Measurements from ENCODE around the gene GGTLC1. TPM values are rescaled to one million over a fixed set of nuclear protein-coding genes. Genes with fewer than 3 reads are reported as not detected.
"Not testable (repeated sequence)": the region's sequence is repeated elsewhere in the genome, so short reads cannot be mapped to it uniquely, and the experiment has no call there.

Gene GGTLC1
- total RNA-seq, 4 donors from 2014 or later: not detected

DNA sequence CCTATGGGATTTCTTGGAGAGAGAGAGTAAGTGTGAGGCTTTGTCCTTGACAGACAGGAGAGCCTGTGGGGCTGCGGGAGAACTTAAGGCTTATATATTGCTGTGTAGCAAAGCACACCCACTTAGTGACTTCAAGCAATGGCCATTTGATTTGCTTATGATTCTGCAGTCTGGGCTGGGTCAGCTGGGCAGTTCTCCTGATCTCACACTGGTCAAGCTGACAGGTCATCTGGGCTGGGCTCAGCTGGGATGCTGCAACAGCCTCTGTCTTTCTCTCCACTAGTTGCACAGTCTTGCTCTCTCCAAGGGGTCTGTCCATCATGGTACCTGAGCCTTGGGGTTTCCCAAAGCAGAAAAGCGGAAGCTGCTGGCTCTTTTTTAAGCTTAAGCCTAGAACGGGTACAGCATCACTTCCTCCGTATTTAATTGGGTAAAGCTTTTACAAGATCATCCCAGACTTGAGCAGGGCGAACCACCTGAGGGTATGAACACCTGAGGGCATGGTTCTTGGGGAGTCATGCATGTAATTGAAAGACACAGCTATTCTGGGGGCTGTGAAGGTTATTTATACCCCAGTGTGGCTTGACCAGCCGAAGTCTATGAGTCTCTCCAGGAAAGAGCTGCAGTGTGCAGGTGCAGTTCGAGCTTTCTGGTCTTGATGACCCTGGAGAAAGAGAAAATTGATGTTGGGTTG, 13.3 kb upstream of the GGTLC1 start:
- intact Hi-C loops (cut with DNase I; ENCODE audit: low total_unique reads) (no loop called here), in situ Hi-C loops (cut with MboI; ENCODE audit: low sequenced_read_pairs in 4 of 4) (loop anchor here in 2 of 4 donors (10.0 to 25.0 kb wide), 2 partner anchors 90 to 327 kb away; no protein-coding TSS in a partner anchor)
- H3K27me3 ChIP-seq: peaks cover 0 to 6% (median 4%) of the 10 kb centered on the region in 3 donors
- no peak for DNase-seq
- H3K4me3 ChIP-seq: no peak overlapping the region
- no peaks in the 10 kb centered on the region for H3K9me3 ChIP-seq
- TF ChIP-seq, protein P1, sequence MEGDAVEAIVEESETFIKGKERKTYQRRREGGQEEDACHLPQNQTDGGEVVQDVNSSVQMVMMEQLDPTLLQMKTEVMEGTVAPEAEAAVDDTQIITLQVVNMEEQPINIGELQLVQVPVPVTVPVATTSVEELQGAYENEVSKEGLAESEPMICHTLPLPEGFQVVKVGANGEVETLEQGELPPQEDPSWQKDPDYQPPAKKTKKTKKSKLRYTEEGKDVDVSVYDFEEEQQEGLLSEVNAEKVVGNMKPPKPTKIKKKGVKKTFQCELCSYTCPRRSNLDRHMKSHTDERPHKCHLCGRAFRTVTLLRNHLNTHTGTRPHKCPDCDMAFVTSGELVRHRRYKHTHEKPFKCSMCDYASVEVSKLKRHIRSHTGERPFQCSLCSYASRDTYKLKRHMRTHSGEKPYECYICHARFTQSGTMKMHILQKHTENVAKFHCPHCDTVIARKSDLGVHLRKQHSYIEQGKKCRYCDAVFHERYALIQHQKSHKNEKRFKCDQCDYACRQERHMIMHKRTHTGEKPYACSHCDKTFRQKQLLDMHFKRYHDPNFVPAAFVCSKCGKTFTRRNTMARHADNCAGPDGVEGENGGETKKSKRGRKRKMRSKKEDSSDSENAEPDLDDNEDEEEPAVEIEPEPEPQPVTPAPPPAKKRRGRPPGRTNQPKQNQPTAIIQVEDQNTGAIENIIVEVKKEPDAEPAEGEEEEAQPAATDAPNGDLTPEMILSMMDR (IDR thresholded peaks at IDR 0.05 in 4 of 5, conservative IDR thresholded peaks at IDR 0.05 in 1 of 5): no peak
- no peak for TF ChIP-seq POLR2A (IDR thresholded peaks at IDR 0.05)
- H3K36me3 ChIP-seq: no peaks in the 10 kb centered on the region
- no peak for ATAC-seq
- H3K4me1 ChIP-seq: no peaks in the 10 kb centered on the region
- H3K27ac ChIP-seq: no peak overlapping the region

DNA sequence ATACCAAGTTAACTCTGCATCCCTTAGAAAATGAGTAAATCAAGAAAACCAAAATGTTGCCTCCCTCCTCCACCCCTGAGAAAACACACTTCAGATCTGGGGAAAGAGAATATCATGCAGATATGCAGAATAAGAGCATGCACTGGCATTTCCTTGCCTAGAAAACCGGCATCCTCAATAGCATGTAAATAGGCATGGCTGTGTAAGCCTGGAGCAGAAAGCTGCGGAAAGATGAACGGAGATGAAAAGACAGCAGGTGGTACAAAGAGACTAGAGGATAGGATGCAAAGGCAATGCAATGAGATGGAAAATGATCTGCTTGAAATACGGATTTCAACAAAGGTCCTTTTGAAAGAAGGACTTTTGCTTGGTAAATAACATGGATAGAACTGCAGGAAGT, 10.3 kb upstream of the GGTLC1 start:
- intact Hi-C loops (cut with DNase I; ENCODE audit: low total_unique reads): loop anchor here (5.0 kb wide), 1 partner anchor 557 kb away; no protein-coding TSS in a partner anchor
- in situ Hi-C loops (cut with MboI; ENCODE audit: low sequenced_read_pairs in 4 of 4): loop anchor here (5.0 to 25.0 kb wide), 3 partner anchors 324 to 562 kb away; partner anchors contain the start of gene CSTL1 (in 3 of the 4)
- TF ChIP-seq, protein P1 (IDR thresholded peaks at IDR 0.05 in 4 of 5, conservative IDR thresholded peaks at IDR 0.05 in 1 of 5): no peak
- TF ChIP-seq POLR2A (IDR thresholded peaks at IDR 0.05): no peak

DNA sequence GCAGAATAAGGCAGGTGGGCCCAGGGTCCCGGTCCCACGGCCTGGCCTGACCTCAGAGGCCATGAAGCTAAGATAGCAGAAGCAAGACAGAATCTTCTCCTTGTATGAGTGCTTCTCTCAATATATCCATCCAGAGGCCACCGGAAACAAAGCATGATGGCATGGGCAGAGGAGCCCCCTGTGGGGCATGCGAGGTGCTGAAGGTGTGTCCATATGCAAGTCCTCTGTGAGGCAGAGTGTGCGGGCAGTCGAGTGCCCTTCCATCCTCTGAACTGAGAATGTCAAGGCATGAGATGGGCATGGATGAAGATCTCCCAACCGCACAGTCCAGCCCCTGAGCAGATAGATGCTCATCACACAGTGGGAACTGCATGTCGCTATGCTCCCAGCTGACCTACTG, 9.8 kb upstream of the GGTLC1 start:
- Histone ChIP-seq H3K4me3 (no peak overlapping the region), H3K9me3 (no peaks in the 10 kb centered on the region), H3K36me3 (no peaks in the 10 kb centered on the region), H3K27me3 (peaks cover 0 to 6% (median 0%) of the 10 kb centered on the region in 3 donors), H3K4me1 (no peaks in the 10 kb centered on the region), H3K27ac (no peak overlapping the region)
- ATAC-seq (no peak), DNase-seq (no peak)
- in situ Hi-C loops (cut with MboI; ENCODE audit: low sequenced_read_pairs in 4 of 4) (loop anchor here (5.0 to 25.0 kb wide), 3 partner anchors 324 to 561 kb away; partner anchors contain the start of gene CSTL1 (in 3 of the 4)), intact Hi-C loops (cut with DNase I; ENCODE audit: low total_unique reads) (loop anchor here (5.0 kb wide), 1 partner anchor 556 kb away; no protein-coding TSS in a partner anchor)
- no peak for TF ChIP-seq POLR2A (IDR thresholded peaks at IDR 0.05)
- TF ChIP-seq, protein P1 (IDR thresholded peaks at IDR 0.05 in 4 of 5, conservative IDR thresholded peaks at IDR 0.05 in 1 of 5): no peak

More for the DNA sequence above, 10.3 kb upstream of the GGTLC1 start:
- H3K36me3 ChIP-seq: no peaks in the 10 kb centered on the region
- H3K4me1 ChIP-seq: no peaks in the 10 kb centered on the region
- H3K27ac ChIP-seq: no peak overlapping the region
- no peak overlapping the region for H3K4me3 ChIP-seq
- ATAC-seq (no peak), DNase-seq (no peak)
- H3K9me3 ChIP-seq: no peaks in the 10 kb centered on the region
- H3K27me3 ChIP-seq: peaks cover 0 to 6% (median 0%) of the 10 kb centered on the region in 3 donors

DNA sequence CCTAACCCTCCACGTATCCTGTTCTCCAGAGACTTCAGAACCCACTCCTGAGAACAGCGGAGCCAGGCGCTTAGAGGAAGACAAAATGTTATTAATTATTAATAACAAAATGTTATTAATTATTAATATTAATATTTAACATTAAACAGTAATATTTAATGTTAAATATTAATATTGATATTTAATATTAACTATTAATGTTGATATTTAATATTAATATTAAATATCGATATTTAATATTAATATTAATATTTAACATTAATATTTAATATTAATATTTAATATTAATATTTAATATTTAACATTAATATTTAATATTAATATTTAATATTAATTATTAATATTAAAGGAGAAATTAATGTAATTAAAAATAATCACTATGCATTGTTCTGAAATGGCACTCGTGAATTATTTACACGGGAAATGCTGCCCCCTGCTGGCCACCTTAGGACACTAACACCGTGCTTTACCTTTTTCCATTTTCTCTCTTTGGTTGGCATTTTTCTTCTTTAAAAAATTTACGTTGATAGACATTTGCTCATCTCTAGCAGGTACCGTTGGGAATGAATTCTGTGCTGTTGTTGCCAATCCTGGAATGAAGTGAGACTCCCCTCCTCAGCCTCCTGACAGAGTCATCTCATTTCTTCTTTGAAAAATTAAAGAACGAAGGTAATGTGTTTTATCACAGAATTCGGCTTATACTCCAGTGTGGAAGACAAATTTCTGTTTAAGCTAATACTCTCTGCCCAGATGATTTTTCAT, 7.5 kb upstream of the GGTLC1 start:
- Histone ChIP-seq H3K9me3 (no peaks in the 10 kb centered on the region), H3K36me3 (no peaks in the 10 kb centered on the region), H3K27ac (no peak overlapping the region), H3K4me3 (no peak overlapping the region), H3K27me3 (peaks cover 0 to 6% (median 0%) of the 10 kb centered on the region in 3 donors), H3K4me1 (no peaks in the 10 kb centered on the region)
- no peak for ATAC-seq
- DNase-seq: no peak
- in situ Hi-C loops (cut with MboI; ENCODE audit: low sequenced_read_pairs in 4 of 4) (loop anchor here (5.0 to 25.0 kb wide), 3 partner anchors 321 to 559 kb away; partner anchors contain the start of gene CSTL1 (in 3 of the 4)), intact Hi-C loops (cut with DNase I; ENCODE audit: low total_unique reads) (loop anchor here (1.0 to 5.0 kb wide), 2 partner anchors 328 to 554 kb away; no protein-coding TSS in a partner anchor)
- TF ChIP-seq, protein P1 (IDR thresholded peaks at IDR 0.05 in 4 of 5, conservative IDR thresholded peaks at IDR 0.05 in 1 of 5): peak; percentile 40 to 84 (median 67)
- TF ChIP-seq POLR2A (IDR thresholded peaks at IDR 0.05): no peak

DNA sequence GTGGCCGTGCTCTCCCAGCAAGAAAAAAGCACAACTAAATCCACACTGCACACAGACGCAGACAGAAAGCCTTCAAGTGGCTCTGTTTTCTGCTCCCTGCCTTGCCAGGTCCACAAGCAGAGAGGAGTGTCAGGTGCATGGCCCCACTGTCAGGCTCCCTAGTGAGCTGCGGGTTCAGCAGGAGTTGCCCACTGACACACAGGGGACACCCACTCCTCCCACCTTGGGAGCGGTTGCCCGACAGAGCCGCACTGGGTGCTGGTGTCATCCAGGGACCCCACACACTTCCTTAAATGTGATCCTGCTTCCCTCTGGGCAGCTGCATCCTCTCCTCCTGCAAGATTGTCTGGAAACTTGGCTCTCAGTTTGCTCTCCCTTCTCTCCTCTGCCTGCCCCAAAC, 6.7 kb upstream of the GGTLC1 start:
- not testable (repeated sequence) for DNase-seq, H3K9me3 ChIP-seq, H3K4me1 ChIP-seq, H3K4me3 ChIP-seq, ATAC-seq, H3K36me3 ChIP-seq, H3K27me3 ChIP-seq, H3K27ac ChIP-seq
- in situ Hi-C loops (cut with MboI; ENCODE audit: low sequenced_read_pairs in 4 of 4): loop anchor here (5.0 to 25.0 kb wide), 3 partner anchors 320 to 558 kb away; partner anchors contain the start of gene CSTL1 (in 3 of the 4)
- intact Hi-C loops (cut with DNase I; ENCODE audit: low total_unique reads): loop anchor here (5.0 kb wide), 1 partner anchor 553 kb away; no protein-coding TSS in a partner anchor

DNA sequence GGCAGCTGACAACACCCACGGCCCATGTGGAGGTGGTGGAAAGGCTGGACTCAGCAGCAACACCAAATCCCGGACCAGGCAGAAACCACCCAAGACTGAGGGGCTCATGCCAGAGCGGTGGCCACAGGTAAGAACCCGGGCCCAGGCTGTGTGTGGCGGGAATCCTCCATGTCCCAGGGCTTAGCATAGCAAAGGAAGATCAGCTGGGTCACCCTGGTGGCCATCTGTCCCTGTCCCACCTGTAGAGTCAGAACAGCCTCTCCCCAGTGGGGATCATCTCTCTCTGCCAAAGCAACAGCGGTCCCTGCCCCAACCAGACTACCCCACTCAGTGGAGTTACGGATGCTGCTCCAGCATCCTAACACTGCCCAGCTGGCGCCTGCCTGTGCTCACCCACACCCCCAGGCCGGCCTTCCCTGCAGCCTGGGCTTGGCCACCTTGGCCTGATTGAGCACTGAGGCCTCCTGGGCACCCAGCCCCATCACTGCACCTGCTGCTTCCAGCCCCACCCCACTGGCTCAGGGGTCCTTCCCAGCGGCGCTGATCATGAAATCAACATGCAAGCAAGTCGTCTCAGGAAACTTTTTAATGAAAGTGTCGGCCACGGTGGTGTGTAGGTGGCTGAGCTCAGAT, 5.5 kb upstream of the GGTLC1 start:
- ATAC-seq; H3K27ac ChIP-seq; DNase-seq; H3K36me3 ChIP-seq; H3K4me1 ChIP-seq; intact Hi-C loops (cut with DNase I; ENCODE audit: low total_unique reads); H3K4me3 ChIP-seq; H3K9me3 ChIP-seq; H3K27me3 ChIP-seq: not testable (repeated sequence)
- in situ Hi-C loops (cut with MboI; ENCODE audit: low sequenced_read_pairs in 4 of 4): loop anchor here (10.0 to 25.0 kb wide), 2 partner anchors 319 to 557 kb away; partner anchors contain the start of gene CSTL1 (in 3 of the 4)

All from gastrocnemius medialis (tissue), 4 donors.